HepG2 (cell line): ENCODE data around the gene TAF4B. TPM values are rescaled to one million over a fixed set of nuclear protein-coding genes. Genes with fewer than 3 reads are reported as not detected.

Source experiments
- ATAC-seq: fragments of 200-7000 bp; cut with Tn5 transposase; 3 replicates; pipeline ENCODE4 v1.9.1; 2020; ENCODE audit warnings: mild to moderate bottlenecking, moderate library complexity
- BruUV-seq: library from RNA; stranded (reverse); fragments of 400-500 nt; replicated peaks from 2 replicates; lab custom pipeline; 2021; lab: Mats Ljungman, UMichigan
- CTCF ChIA-PET: fragments of 300-600 bp; formaldehyde crosslinking; extraction: SDS; loops from one replicate; lab custom pipeline; 2021; ENCODE audit warnings: low total read pairs, inconsistent platforms, low intra/inter-chr PET ratio; lab: Yijun Ruan, JAX
- POLR2A ChIA-PET: fragments of 350-600 bp; sonication (Branson Sonifier 250); formaldehyde crosslinking; loops from one replicate; lab custom pipeline; 2020; ENCODE audit warnings: antibody characterized with exemption, inconsistent platforms; lab: Yijun Ruan, JAX
- DNase-seq: peaks from one replicate; pipeline ENCODE4 v3.0.0-alpha.2; 2015; ENCODE audit warnings: low spot score
- FAIRE-seq: peaks from 3 replicates; lab custom pipeline; 2011; peaks lifted over from hg19 to GRCh38; lab: Jason Lieb, UNC
- H2AFZ ChIP-seq: one replicate; pipeline ENCODE4 v1.6.1; 2011; ENCODE audit warnings: low read length, inconsistent platforms
- H3K27ac ChIP-seq: fragments of 300-600 bp; 3 replicates; pipeline ENCODE4 v1.8.0; 2011; ENCODE audit warnings: mixed run types, mild to moderate bottlenecking, mixed read lengths, low read length, inconsistent platforms; ENCODE audit not compliant: insufficient read depth; ENCODE audit errors: extremely low read length
- H3K27me3 ChIP-seq, 2 experiments: fragments of 200-600 bp in 1 of 2; 2 replicates in 1 of 2; 3 replicates in 1 of 2; pipeline versions ENCODE4 v1.6.0 to v1.8.0; 2011; ENCODE audit warnings: low read length in 2 of 2, mild to moderate bottlenecking in 2 of 2, moderate library complexity in 2 of 2, inconsistent platforms in 1 of 2; ENCODE audit not compliant: insufficient read depth in 2 of 2, control insufficient read depth in 1 of 2
- H3K36me3 ChIP-seq, 2 experiments: fragments of 200-600 bp in 1 of 2; replicated peaks in 1 of 2; 2 replicates in 1 of 2; 3 replicates in 1 of 2; pipeline versions ENCODE4 v1.5.1 to v1.8.0; 2011; ENCODE audit warnings: low read length in 2 of 2, inconsistent platforms in 1 of 2; ENCODE audit not compliant: insufficient read depth in 2 of 2, control insufficient read depth in 1 of 2
- H3K4me1 ChIP-seq: 2 replicates; pipeline ENCODE4 v1.5.1; 2012; ENCODE audit warnings: low read length, inconsistent platforms; ENCODE audit not compliant: insufficient read depth
- H3K4me2 ChIP-seq: 2 replicates; pipeline ENCODE4 v1.6.0; 2011; ENCODE audit warnings: low read depth, low read length, inconsistent platforms
- H3K4me3 ChIP-seq, 3 experiments: fragments of 200-600 bp in 1 of 3; sonication (generic), shearing (Covaris generic) in 1 of 3; replicated peaks in 1 of 3; 2 replicates each; pipeline ENCODE4 v1.5.1; 2011 to 2016; ENCODE audit warnings: low read length in 3 of 3, inconsistent platforms in 2 of 3, low read depth in 2 of 3, mild to moderate bottlenecking in 2 of 3, control low read depth in 1 of 3, mixed read lengths in 1 of 3; ENCODE audit not compliant: insufficient read depth in 1 of 3
- H3K79me2 ChIP-seq: one replicate; pipeline ENCODE4 v1.6.1; 2011; ENCODE audit warnings: low read length, inconsistent platforms; ENCODE audit not compliant: insufficient read depth
- H3K9ac ChIP-seq: 2 replicates; pipeline ENCODE4 v1.6.0; 2011; ENCODE audit warnings: mild to moderate bottlenecking, low read depth, low read length, inconsistent platforms; ENCODE audit not compliant: insufficient read depth
- H3K9me3 ChIP-seq: 2 replicates; pipeline ENCODE4 v1.5.1; 2012; ENCODE audit warnings: mild to moderate bottlenecking, low read length
- H4K20me1 ChIP-seq: 2 replicates; pipeline ENCODE4 v1.6.0; 2011; ENCODE audit warnings: inconsistent platforms, mild to moderate bottlenecking, low read length, moderate library complexity; ENCODE audit not compliant: insufficient read depth
- CC2D1A ChIP-seq: sonication (generic); formaldehyde crosslinking; IDR thresholded peaks from 2 replicates; pipeline ENCODE4 v1.8.1; 2023; ENCODE audit warnings: mild to moderate bottlenecking, missing genetic modification reagents
- ELF3 ChIP-seq: IDR thresholded peaks from 2 replicates; pipeline ENCODE4 v1.6.1; 2016; ENCODE audit warnings: missing genetic modification reagents, missing compliant biosample characterization
- KDM4B ChIP-seq: sonication (generic); formaldehyde crosslinking; IDR thresholded peaks from 2 replicates; pipeline ENCODE4 v1.4.0; 2020; ENCODE audit warnings: missing genetic modification reagents
- MXD3 ChIP-seq: IDR thresholded peaks from 2 replicates; pipeline ENCODE4 v1.6.1; 2016; ENCODE audit warnings: mild to moderate bottlenecking, missing biosample characterization, missing genetic modification reagents
- NFYC ChIP-seq: IDR thresholded peaks from 2 replicates; pipeline ENCODE4 v1.6.1; 2016; ENCODE audit warnings: missing genetic modification reagents, missing compliant biosample characterization
- REPIN1 ChIP-seq: sonication (generic); formaldehyde crosslinking; IDR thresholded peaks from 2 replicates; pipeline ENCODE4 v1.8.0; 2022; ENCODE audit warnings: missing genetic modification reagents, low read depth, mild to moderate bottlenecking, borderline replicate concordance
- RFX3 ChIP-seq: IDR thresholded peaks from 2 replicates; pipeline ENCODE4 v1.6.1; 2016; ENCODE audit warnings: missing biosample characterization, missing genetic modification reagents
- SP2 ChIP-seq: sonication (generic); formaldehyde crosslinking; IDR thresholded peaks from 2 replicates; pipeline ENCODE4 v1.5.1; 2020; ENCODE audit warnings: mild to moderate bottlenecking, missing genetic modification reagents
- ZBTB7A ChIP-seq: sonication (generic); formaldehyde crosslinking; IDR thresholded peaks from 2 replicates; pipeline ENCODE4 v1.8.0; 2022; ENCODE audit warnings: mild to moderate bottlenecking, missing genetic modification reagents
- ZNF280B ChIP-seq: sonication (generic); formaldehyde crosslinking; IDR thresholded peaks from 2 replicates; pipeline ENCODE4 v1.5.0; 2020; ENCODE audit warnings: missing genetic modification reagents, mild to moderate bottlenecking, borderline replicate concordance
- ZNF281 ChIP-seq: sonication (generic); formaldehyde crosslinking; IDR thresholded peaks from 2 replicates; pipeline ENCODE4 v1.4.0; 2020; ENCODE audit warnings: missing genetic modification reagents, borderline replicate concordance
- ZNF30 ChIP-seq: sonication (generic); formaldehyde crosslinking; IDR thresholded peaks from 2 replicates; pipeline ENCODE4 v1.5.0; 2020; ENCODE audit warnings: mild to moderate bottlenecking, missing genetic modification reagents
- ZNF484 ChIP-seq: sonication (generic); formaldehyde crosslinking; IDR thresholded peaks from 2 replicates; pipeline ENCODE4 v1.5.1; 2020; ENCODE audit warnings: mild to moderate bottlenecking, low read depth, missing genetic modification reagents, borderline replicate concordance
- ZNF780A ChIP-seq: sonication (generic); formaldehyde crosslinking; IDR thresholded peaks from 2 replicates; pipeline ENCODE4 v1.8.0; 2022; ENCODE audit warnings: mild to moderate bottlenecking, missing genetic modification reagents, moderate library complexity
- WGBS: methylation state at CpG from one replicate; pipeline ENCODE4 v1.1.6; 2017; ENCODE audit warnings: low lambda C conversion rate; 5-methylcytosine and 5-hydroxymethylcytosine counted together
- in situ Hi-C: cut with HindIII; loops from 2 replicates; pipeline ENCODE4 v1.10.0; 2017; ENCODE audit warnings: low pct_unique_long_range_greater_than_20kb; ENCODE audit not compliant: extremely low pct_ligation_motif_present
- intact Hi-C: fragments of 100-400 bp; cut with micrococcal nuclease; formaldehyde crosslinking; loops from one replicate; pipeline ENCODE4 v1.10.0; 2022; ENCODE audit not compliant: unreplicated experiment
- polyA plus RNA-seq, 8 experiments: library from polyadenylated mRNA; depleted of rRNA in 3 of 8; stranded (reverse) in 7 of 8; unstranded in 1 of 8; fragments of >200 nt; fragmentation: Illumina TruSeq in 4 of 8; extraction: Trizol in 4 of 8; gene quantifications; 2 replicates each; pipeline versions ENCODE4 v1.2.1 to v1.2.3, GENCODE V29; 2011 to 2016; ENCODE audit warnings: low read depth in 4 of 8, missing spikeins in 1 of 8, mixed read lengths in 1 of 8; ENCODE audit not compliant: insufficient read depth in 1 of 8
- total RNA-seq, 5 experiments: library from RNA; depleted of rRNA; stranded (reverse); fragments of >200 nt; fragmentation: Illumina TruSeq; extraction: Trizol; gene quantifications; 2 replicates each; pipeline ENCODE4 v1.2.3, GENCODE V29; 2016; ENCODE audit warnings: low read depth in 1 of 5
- TF ChIP-seq, protein P1 (sequence below): sonication (generic); formaldehyde crosslinking; conservative IDR thresholded peaks from 2 replicates; pipeline ENCODE4 v1.8.0; 2022; ENCODE audit warnings: low read depth, missing genetic modification reagents

The TAF4B gene
- total and polyA plus RNA-seq, 2 of the 13 experiments (the other 11 are each of a cell fraction or from before 2014, with no cell fraction given), result 2.2 to 3.8 TPM

- DNase-seq, result no peak
- no peak overlapping the region for H3K4me2 ChIP-seq
- no peak overlapping the region for H3K27ac ChIP-seq
- H3K36me3 ChIP-seq, result no peaks in the 10 kb centered on the region
- H4K20me1 ChIP-seq, result no peaks in the 10 kb centered on the region
- H3K4me1 ChIP-seq, result no peaks in the 10 kb centered on the region
- POLR2A ChIA-PET, result no interaction called here
- intact Hi-C loops (loop anchor here (5.0 kb wide), 1 partner anchor 365 kb away; no protein-coding TSS in a partner anchor), in situ Hi-C loops (loop anchor here (5.0 kb wide), 1 partner anchor 240 kb away; no protein-coding TSS in a partner anchor)
- peaks cover 3 to 38% of the 10 kb centered on the region in 2 experiments; a peak in 3 of 5 replicates for H3K27me3 ChIP-seq
- no peak; the same call in 2 of the 3 replicates for ATAC-seq
- CTCF ChIA-PET, result no interaction called here
- H2AFZ ChIP-seq, result no peak overlapping the region
- no peaks in the 10 kb centered on the region for H3K79me2 ChIP-seq
- 35% methylated on average over 13 of the region's 15 CpGs for WGBS
- no peak overlapping the region for H3K9ac ChIP-seq
- no TSS peak for BruUV-seq
- FAIRE-seq, result no peak
- no peaks in the 10 kb centered on the region for H3K9me3 ChIP-seq
- H3K4me3 ChIP-seq, result no peak overlapping the region
- TF ChIP-seq ZNF484 (CRISPR knock-in tag) (no peak), NFYC (no peak), MXD3 (CRISPR knock-in tag) (no peak), KDM4B (CRISPR knock-in tag) (no peak), ZNF780A (CRISPR knock-in tag) (no peak), SP2 (CRISPR knock-in tag) (no peak), ZNF281 (CRISPR knock-in tag) (no peak), ZNF30 (CRISPR knock-in tag) (no peak), ZNF280B (CRISPR knock-in tag) (no peak), ELF3 (CRISPR knock-in tag) (no peak), RFX3 (CRISPR knock-in tag) (no peak), CC2D1A (CRISPR knock-in tag) (no peak), ZBTB7A (CRISPR knock-in tag) (no peak), REPIN1 (no peak)
- TF ChIP-seq, protein P1, sequence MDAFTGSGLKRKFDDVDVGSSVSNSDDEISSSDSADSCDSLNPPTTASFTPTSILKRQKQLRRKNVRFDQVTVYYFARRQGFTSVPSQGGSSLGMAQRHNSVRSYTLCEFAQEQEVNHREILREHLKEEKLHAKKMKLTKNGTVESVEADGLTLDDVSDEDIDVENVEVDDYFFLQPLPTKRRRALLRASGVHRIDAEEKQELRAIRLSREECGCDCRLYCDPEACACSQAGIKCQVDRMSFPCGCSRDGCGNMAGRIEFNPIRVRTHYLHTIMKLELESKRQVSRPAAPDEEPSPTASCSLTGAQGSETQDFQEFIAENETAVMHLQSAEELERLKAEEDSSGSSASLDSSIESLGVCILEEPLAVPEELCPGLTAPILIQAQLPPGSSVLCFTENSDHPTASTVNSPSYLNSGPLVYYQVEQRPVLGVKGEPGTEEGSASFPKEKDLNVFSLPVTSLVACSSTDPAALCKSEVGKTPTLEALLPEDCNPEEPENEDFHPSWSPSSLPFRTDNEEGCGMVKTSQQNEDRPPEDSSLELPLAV (CRISPR knock-in tag), result no peak
Observed at GRCh38 chr18:26406854-26407517, 180.7 kb downstream of the TAF4B start.
